Measurements from ENCODE around the gene RPUSD1. TPM values are rescaled to one million over a fixed set of nuclear protein-coding genes. Genes with fewer than 3 reads are reported as not detected.

Gene RPUSD1
- total RNA-seq, 2 experiments from 2014 or later = 12.8 to 15.0 TPM

- H3K4me3 ChIP-seq (ENCODE audit: low read length) = no peak overlapping the region
- ATAC-seq (ENCODE audit: poor library complexity) = no peak
- CTCF ChIA-PET = no interaction called here
- H3K4me3 Mint-ChIP-seq = no peak overlapping the region
- peak; percentile 41 for TF ChIP-seq CTCF (IDR thresholded peaks at IDR 0.05)
- H3K27ac ChIP-seq (ENCODE audit: low read depth in 1 of 2, low read length in 2 of 2) = no peak overlapping the region
- H3K4me1 ChIP-seq (ENCODE audit: insufficient read depth, low read length) = peaks cover 10% of the 10 kb centered on the region
- H3K27ac Mint-ChIP-seq = no peak overlapping the region
- H3K9me3 Mint-ChIP-seq = no peaks in the 10 kb centered on the region
- H3K36me3 ChIP-seq (ENCODE audit: insufficient read depth, low read length) = no peaks in the 10 kb centered on the region
- POLR2A ChIA-PET = no interaction called here
- DNase-seq = no peak
- H3K9me3 ChIP-seq (ENCODE audit: control insufficient read depth in 1 of 2, insufficient read depth in 1 of 2, low read length in 2 of 2) = peaks cover 0 to 29% of the 10 kb centered on the region in 2 experiments
- H3K36me3 Mint-ChIP-seq (ENCODE audit: low read depth) = no peaks in the 10 kb centered on the region
- peaks cover 5% of the 10 kb centered on the region for H3K4me1 Mint-ChIP-seq (ENCODE audit: low read depth)
- peaks cover 32% of the 10 kb centered on the region for H3K27me3 Mint-ChIP-seq
- intact Hi-C loops (cut with DNase I, micrococcal nuclease) = loop anchor here (1.0 to 10.0 kb wide), 5 partner anchors 241 to 381 kb away; no protein-coding TSS in a partner anchor
- peaks cover 20 to 45% of the 10 kb centered on the region in 2 experiments for H3K27me3 ChIP-seq (ENCODE audit: control insufficient read depth in 1 of 2, insufficient read depth in 2 of 2, low read length in 2 of 2)
Measured at GRCh38 chr16:813916-814412, 25.8 kb upstream of the RPUSD1 start.

GRCh38 chr16:813204-813915, 25.2 kb upstream of the RPUSD1 start:
- H3K4me3 ChIP-seq (ENCODE audit: low read length) = no peak overlapping the region
- Mint-ChIP-seq H3K4me3 (peak overlapping the region; percentile 60), H3K27ac (no peak overlapping the region), H3K27me3 (peaks cover 32% of the 10 kb centered on the region), H3K4me1 (ENCODE audit: low read depth) (peaks cover 9% of the 10 kb centered on the region), H3K9me3 (no peaks in the 10 kb centered on the region), H3K36me3 (ENCODE audit: low read depth) (no peaks in the 10 kb centered on the region)
- intact Hi-C loops (cut with DNase I, micrococcal nuclease) = loop anchor here (1.0 to 10.0 kb wide), 5 partner anchors 242 to 381 kb away; no protein-coding TSS in a partner anchor
- H3K27ac ChIP-seq (ENCODE audit: low read depth in 1 of 2, low read length in 2 of 2) = no peak overlapping the region
- peak; percentile 60 for ATAC-seq (ENCODE audit: poor library complexity)
- peaks cover 0 to 29% of the 10 kb centered on the region in 2 experiments for H3K9me3 ChIP-seq (ENCODE audit: control insufficient read depth in 1 of 2, insufficient read depth in 1 of 2, low read length in 2 of 2)
- peaks cover 15% of the 10 kb centered on the region for H3K4me1 ChIP-seq (ENCODE audit: insufficient read depth, low read length)
- H3K27me3 ChIP-seq (ENCODE audit: control insufficient read depth in 1 of 2, insufficient read depth in 2 of 2, low read length in 2 of 2) = peaks cover 20 to 43% of the 10 kb centered on the region in 2 experiments
- H3K36me3 ChIP-seq (ENCODE audit: insufficient read depth, low read length) = no peaks in the 10 kb centered on the region
- CTCF ChIA-PET = no interaction called here
- TF ChIP-seq CTCF (IDR thresholded peaks at IDR 0.05) = peak; percentile 65
- POLR2A ChIA-PET = no interaction called here
- peak in 13 of 14 experiments; percentile 32 to 70 (median 45) for DNase-seq

GRCh38 chr16:808085-808386, 19.9 kb upstream of the RPUSD1 start:
- Histone ChIP-seq H3K27me3 (ENCODE audit: control insufficient read depth in 1 of 2, insufficient read depth in 2 of 2, low read length in 2 of 2) (peaks cover 5 to 13% of the 10 kb centered on the region in 2 experiments), H3K9me3 (ENCODE audit: control insufficient read depth in 1 of 2, insufficient read depth in 1 of 2, low read length in 2 of 2) (peaks cover 0 to 11% of the 10 kb centered on the region in 2 experiments), H3K4me3 (ENCODE audit: low read length) (peak overlapping the region; percentile 75), H3K4me1 (ENCODE audit: insufficient read depth, low read length) (peaks cover 21% of the 10 kb centered on the region), H3K36me3 (ENCODE audit: insufficient read depth, low read length) (no peaks in the 10 kb centered on the region), H3K27ac (ENCODE audit: low read depth in 1 of 2, low read length in 2 of 2) (peak overlapping the region; percentile 66 to 72)
- Mint-ChIP-seq H3K36me3 (ENCODE audit: low read depth) (no peaks in the 10 kb centered on the region), H3K4me3 (peak overlapping the region; percentile 95), H3K4me1 (ENCODE audit: low read depth) (peaks cover 15% of the 10 kb centered on the region), H3K27me3 (peaks cover 17% of the 10 kb centered on the region), H3K9me3 (no peaks in the 10 kb centered on the region), H3K27ac (peak overlapping the region; percentile 92)
- no peak for ATAC-seq (ENCODE audit: poor library complexity)
- ChIA-PET CTCF (no interaction called here), POLR2A (no interaction called here)
- TF ChIP-seq CTCF (IDR thresholded peaks at IDR 0.05) = no peak
- DNase-seq = no peak
- intact Hi-C loops (cut with DNase I, micrococcal nuclease) = loop anchor here in 1 of 2 experiments (5.0 kb wide), 1 partner anchor 164 kb away; the partner anchor contains the start of gene LMF1
